Suprapubic skin (tissue), 4 donors: ENCODE measurements around the gene NDUFB5. TPM values are rescaled to one million over a fixed set of nuclear protein-coding genes. Genes with fewer than 3 reads are reported as not detected.

Source experiments
- DNase-seq, 2 donors: peaks; one replicate each; pipeline ENCODE4 v3.0.0-alpha.2; 2019; ENCODE audit warnings: low spot score in 2 of 2
- H3K27ac ChIP-seq: fragments of 200-600 bp; sonication (generic); one replicate; pipeline ENCODE4 v1.5.1; 2019
- H3K27me3 ChIP-seq: fragments of 200-600 bp; sonication (generic); one replicate; pipeline ENCODE4 v1.5.1; 2019
- H3K36me3 ChIP-seq: fragments of 200-600 bp; sonication (generic); one replicate; pipeline ENCODE4 v1.5.1; 2019
- H3K4me1 ChIP-seq: fragments of 200-600 bp; sonication (generic); one replicate; pipeline ENCODE4 v1.5.1; 2019
- H3K4me3 ChIP-seq: fragments of 200-600 bp; sonication (generic); one replicate; pipeline ENCODE4 v1.5.1; 2019; ENCODE audit warnings: mild to moderate bottlenecking
- H3K9me3 ChIP-seq: fragments of 200-600 bp; sonication (generic); one replicate; pipeline ENCODE4 v1.5.1; 2019
- EP300 ChIP-seq: sonication (generic); formaldehyde crosslinking; IDR thresholded peaks from one replicate; pipeline ENCODE4 v1.6.1; 2017; ENCODE audit warnings: antibody characterized with exemption
- POLR2A ChIP-seq, 2 donors: fragments of 450-650 bp; IDR thresholded peaks; one replicate each; pipeline ENCODE4 v1.6.1; 2017; ENCODE audit warnings: antibody characterized with exemption in 2 of 2, mild to moderate bottlenecking in 2 of 2, moderate library complexity in 2 of 2
- POLR2AphosphoS5 ChIP-seq, 3 donors: sonication (generic); formaldehyde crosslinking; IDR thresholded peaks; one replicate each; pipeline ENCODE4 v1.6.1; 2017; ENCODE audit warnings: antibody characterized with exemption in 3 of 3
- WGBS: methylation state at CpG from one replicate; pipeline ENCODE4 v1.1.5; 2018; 5-methylcytosine and 5-hydroxymethylcytosine counted together
- total RNA-seq, 4 donors: library from RNA; depleted of rRNA; stranded (reverse); fragments of >200 nt; gene quantifications; one replicate each; pipeline ENCODE4 v1.1.0, GENCODE V29; 2016
- TF ChIP-seq, protein P1 (sequence below), 2 donors: fragments of 200-600 bp in 1 of 2; fragments of 450-650 bp in 1 of 2; sonication (generic) in 1 of 2; IDR thresholded peaks; one replicate each; pipeline ENCODE4 v1.5.1; 2016 to 2019; ENCODE audit warnings: antibody characterized with exemption in 2 of 2, mild to moderate bottlenecking in 1 of 2, moderate library complexity in 1 of 2

The NDUFB5 gene
- total RNA-seq, 4 donors from 2014 or later: 44.8 to 75.9 (median 60.9) TPM

DNA sequence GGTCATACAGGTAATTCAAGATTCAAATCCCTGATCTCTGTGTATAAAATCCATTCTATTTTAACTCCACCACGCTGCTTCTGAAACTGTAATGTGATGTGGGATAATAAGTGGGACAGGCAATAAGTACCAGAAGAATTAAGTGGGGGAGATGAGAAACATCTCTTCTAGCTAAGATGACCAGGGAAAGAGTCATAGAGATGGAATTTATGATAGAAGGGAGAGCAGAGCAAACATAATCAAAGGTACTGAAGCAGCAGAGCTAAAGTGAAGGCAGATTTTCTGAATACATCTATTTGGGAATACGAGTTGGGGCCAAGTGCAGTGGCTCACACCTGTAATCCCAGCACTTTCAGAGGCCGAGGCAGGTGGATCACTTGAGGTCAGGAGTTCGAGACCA, 5.1 kb upstream of the NDUFB5 start:
- peaks cover 15% of the 10 kb centered on the region for H3K4me1 ChIP-seq
- DNase-seq: no peak
- no peaks in the 10 kb centered on the region for H3K9me3 ChIP-seq
- no peak overlapping the region for H3K4me3 ChIP-seq
- no peaks in the 10 kb centered on the region for H3K27me3 ChIP-seq
- peaks cover 72% of the 10 kb centered on the region for H3K36me3 ChIP-seq
- H3K27ac ChIP-seq: no peak overlapping the region
- WGBS: 92% methylated on average over 4 of the region's 4 CpGs
- TF ChIP-seq, protein P1, sequence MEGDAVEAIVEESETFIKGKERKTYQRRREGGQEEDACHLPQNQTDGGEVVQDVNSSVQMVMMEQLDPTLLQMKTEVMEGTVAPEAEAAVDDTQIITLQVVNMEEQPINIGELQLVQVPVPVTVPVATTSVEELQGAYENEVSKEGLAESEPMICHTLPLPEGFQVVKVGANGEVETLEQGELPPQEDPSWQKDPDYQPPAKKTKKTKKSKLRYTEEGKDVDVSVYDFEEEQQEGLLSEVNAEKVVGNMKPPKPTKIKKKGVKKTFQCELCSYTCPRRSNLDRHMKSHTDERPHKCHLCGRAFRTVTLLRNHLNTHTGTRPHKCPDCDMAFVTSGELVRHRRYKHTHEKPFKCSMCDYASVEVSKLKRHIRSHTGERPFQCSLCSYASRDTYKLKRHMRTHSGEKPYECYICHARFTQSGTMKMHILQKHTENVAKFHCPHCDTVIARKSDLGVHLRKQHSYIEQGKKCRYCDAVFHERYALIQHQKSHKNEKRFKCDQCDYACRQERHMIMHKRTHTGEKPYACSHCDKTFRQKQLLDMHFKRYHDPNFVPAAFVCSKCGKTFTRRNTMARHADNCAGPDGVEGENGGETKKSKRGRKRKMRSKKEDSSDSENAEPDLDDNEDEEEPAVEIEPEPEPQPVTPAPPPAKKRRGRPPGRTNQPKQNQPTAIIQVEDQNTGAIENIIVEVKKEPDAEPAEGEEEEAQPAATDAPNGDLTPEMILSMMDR (IDR thresholded peaks at IDR 0.05): no peak
- TF ChIP-seq POLR2A (IDR thresholded peaks at IDR 0.05) (no peak), POLR2AphosphoS5 (IDR thresholded peaks at IDR 0.05) (no peak), EP300 (no peak)

DNA sequence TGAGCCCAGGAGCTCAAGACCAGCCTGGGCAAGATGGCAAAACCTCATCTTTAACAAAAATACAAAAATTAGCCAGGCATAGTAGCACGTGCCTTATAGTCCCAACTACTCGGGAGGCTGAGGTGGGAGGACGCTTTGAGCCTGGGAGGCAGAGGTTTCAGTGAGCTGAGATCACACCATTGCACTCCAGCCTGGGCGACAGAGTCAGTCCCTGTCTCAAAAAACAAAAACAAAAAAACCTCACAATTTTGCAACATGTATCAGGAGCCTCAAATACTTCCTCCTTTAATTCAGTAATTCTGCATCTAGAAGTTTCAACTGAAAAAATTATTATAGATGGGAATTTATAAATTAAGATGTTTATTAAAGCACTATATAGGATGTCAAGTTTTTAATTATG, 1.3 kb upstream of the NDUFB5 start:
- 71% methylated on average over 4 of the region's 4 CpGs for WGBS
- H3K36me3 ChIP-seq: peaks cover 36% of the 10 kb centered on the region
- H3K27me3 ChIP-seq: no peaks in the 10 kb centered on the region
- no peaks in the 10 kb centered on the region for H3K9me3 ChIP-seq
- no peak for TF ChIP-seq POLR2A (IDR thresholded peaks at IDR 0.05)
- TF ChIP-seq, protein P1 (IDR thresholded peaks at IDR 0.05): no peak
- no peak for TF ChIP-seq EP300
- no peak for TF ChIP-seq POLR2AphosphoS5 (IDR thresholded peaks at IDR 0.05)
- peaks cover 33% of the 10 kb centered on the region for H3K4me1 ChIP-seq
- H3K27ac ChIP-seq: no peak overlapping the region
- no peak for DNase-seq
- peak overlapping the region; percentile 74 for H3K4me3 ChIP-seq

DNA sequence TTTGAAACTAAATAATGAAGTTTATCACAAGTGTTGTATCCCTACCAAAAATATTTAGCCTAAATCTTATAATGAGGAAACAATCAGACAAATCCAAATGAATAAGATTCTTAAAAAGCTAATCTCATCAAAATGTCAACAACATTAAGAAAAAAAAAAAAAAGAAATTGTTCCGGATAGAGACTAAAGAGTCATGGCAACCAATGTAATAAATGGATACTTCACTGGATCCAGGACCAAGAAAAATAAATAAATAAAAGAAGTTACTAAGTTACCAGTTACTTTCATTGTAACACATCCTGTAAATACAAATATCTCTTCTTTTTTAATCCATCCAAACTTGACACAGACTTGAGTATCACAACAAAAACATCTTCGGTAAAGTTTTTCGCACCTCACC, 763 bp upstream of the NDUFB5 start:
- 2% methylated on average over 3 of the region's 3 CpGs for WGBS
- Histone ChIP-seq H3K27ac (peak overlapping the region; percentile 92), H3K36me3 (peaks cover 31% of the 10 kb centered on the region), H3K4me3 (peak overlapping the region; percentile 74), H3K4me1 (peaks cover 33% of the 10 kb centered on the region), H3K9me3 (no peaks in the 10 kb centered on the region), H3K27me3 (no peaks in the 10 kb centered on the region)
- TF ChIP-seq POLR2A (IDR thresholded peaks at IDR 0.05) (no peak), EP300 (no peak), POLR2AphosphoS5 (IDR thresholded peaks at IDR 0.05) (no peak)
- TF ChIP-seq, protein P1 (IDR thresholded peaks at IDR 0.05): no peak
- no peak for DNase-seq

DNA sequence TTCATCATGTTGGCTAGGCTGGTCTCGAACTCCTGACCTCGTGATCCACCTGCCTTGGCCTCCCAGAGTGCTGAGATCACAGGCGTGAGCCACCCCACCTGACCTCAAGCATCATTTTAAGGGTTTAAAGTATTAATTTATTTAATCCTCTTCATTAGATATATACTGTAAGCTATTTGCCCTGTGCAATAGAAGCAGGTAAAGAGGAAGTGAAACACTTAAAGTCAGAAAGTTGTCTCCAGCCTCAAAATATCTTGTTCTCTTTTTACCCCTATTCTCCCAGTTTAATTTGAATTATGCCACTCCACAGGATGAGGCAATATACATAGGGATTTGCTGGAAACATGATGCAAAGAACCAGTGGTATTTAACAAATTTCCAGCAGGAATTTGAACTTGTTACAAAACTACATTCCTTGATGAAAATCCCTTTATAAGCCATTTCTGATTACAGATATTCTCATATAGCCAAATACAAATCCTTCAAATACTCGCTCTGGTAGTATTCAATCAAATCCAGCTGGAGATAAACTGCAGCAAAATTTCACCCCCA, 2.0 kb downstream of the NDUFB5 start:
- no peak overlapping the region for H3K4me3 ChIP-seq
- peaks cover 33% of the 10 kb centered on the region for H3K4me1 ChIP-seq
- TF ChIP-seq POLR2A (IDR thresholded peaks at IDR 0.05) (no peak), POLR2AphosphoS5 (IDR thresholded peaks at IDR 0.05) (no peak), EP300 (no peak)
- TF ChIP-seq, protein P1 (IDR thresholded peaks at IDR 0.05): no peak
- H3K27me3 ChIP-seq: no peaks in the 10 kb centered on the region
- 85% methylated on average over 4 of the region's 4 CpGs for WGBS
- no peaks in the 10 kb centered on the region for H3K9me3 ChIP-seq
- H3K27ac ChIP-seq: no peak overlapping the region
- DNase-seq: no peak
- H3K36me3 ChIP-seq: peaks cover 5% of the 10 kb centered on the region

DNA sequence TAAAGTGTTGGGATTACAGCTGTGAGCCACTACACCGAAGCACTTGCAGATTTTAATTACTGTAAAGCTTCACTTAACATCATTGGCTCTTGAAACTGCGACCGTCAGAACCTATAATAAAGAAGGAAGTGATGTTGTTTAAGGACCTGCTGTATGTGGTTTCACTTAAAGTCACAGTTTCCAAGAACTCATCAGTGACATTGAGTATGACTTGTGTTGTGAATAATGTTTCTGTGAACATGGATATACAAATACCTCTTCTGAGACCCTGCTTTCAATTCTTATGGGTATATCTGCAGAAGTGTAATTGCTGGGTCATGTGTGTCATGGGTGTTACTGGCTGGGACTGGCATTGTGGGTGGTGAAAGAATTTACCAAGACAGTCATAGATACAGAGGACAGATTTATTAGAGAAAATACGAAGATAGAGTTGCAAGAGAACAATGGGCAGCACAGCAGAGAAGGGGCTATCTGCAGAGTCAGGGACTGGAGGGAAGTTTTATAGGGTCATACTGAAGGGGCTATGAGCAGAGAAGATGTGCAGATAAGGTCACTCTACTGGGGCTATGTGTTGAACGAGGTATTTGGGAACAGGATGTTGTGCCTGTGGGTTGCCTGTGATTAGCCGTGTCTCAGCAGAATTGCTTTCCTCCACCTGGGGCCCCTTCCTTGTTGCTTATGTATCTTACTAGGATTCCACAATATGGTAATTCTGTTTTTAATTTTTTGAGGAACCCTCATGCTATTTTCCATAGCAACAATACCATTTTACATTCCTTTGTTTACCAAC, 4.5 kb downstream of the NDUFB5 start:
- no peak overlapping the region for H3K27ac ChIP-seq
- 72% methylated on average over 6 of the region's 6 CpGs for WGBS
- H3K36me3 ChIP-seq: no peaks in the 10 kb centered on the region
- H3K27me3 ChIP-seq: no peaks in the 10 kb centered on the region
- DNase-seq: no peak
- TF ChIP-seq POLR2A (IDR thresholded peaks at IDR 0.05) (no peak), POLR2AphosphoS5 (IDR thresholded peaks at IDR 0.05) (no peak), EP300 (no peak)
- TF ChIP-seq, protein P1 (IDR thresholded peaks at IDR 0.05): no peak
- no peak overlapping the region for H3K4me3 ChIP-seq
- H3K4me1 ChIP-seq: peaks cover 18% of the 10 kb centered on the region
- H3K9me3 ChIP-seq: no peaks in the 10 kb centered on the region
